ENCODE results near the gene RNFT2.
A peak's percentile ranks its signal among the peaks of the same experiment; 100 is the strongest.

The RNFT2 gene

DNA sequence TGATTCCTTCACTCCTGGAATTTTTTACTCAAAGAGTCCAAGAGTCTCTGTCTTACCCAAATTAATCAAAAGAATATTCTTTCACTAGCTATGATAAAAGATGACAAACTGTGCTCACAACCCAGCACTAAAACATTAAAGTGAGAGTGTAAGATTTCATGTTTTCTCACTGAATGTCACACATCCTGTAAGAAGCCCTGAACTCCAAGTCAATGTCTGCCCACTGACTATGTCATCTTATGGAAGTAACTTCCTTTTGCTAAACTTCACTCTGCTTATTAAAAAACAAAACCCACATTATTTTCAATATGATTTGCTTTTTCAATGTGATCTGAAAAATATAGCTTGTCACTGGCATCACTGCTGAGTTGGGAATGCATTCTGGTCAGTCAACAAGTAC, 15.9 kb upstream of the RNFT2 start:
- TF ChIP-seq, protein P1, sequence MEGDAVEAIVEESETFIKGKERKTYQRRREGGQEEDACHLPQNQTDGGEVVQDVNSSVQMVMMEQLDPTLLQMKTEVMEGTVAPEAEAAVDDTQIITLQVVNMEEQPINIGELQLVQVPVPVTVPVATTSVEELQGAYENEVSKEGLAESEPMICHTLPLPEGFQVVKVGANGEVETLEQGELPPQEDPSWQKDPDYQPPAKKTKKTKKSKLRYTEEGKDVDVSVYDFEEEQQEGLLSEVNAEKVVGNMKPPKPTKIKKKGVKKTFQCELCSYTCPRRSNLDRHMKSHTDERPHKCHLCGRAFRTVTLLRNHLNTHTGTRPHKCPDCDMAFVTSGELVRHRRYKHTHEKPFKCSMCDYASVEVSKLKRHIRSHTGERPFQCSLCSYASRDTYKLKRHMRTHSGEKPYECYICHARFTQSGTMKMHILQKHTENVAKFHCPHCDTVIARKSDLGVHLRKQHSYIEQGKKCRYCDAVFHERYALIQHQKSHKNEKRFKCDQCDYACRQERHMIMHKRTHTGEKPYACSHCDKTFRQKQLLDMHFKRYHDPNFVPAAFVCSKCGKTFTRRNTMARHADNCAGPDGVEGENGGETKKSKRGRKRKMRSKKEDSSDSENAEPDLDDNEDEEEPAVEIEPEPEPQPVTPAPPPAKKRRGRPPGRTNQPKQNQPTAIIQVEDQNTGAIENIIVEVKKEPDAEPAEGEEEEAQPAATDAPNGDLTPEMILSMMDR (IDR thresholded peaks at IDR 0.05; ENCODE audit: unreplicated experiment in 3 of 3): no peak
- no peaks in the 10 kb centered on the region for H3K27me3 Mint-ChIP-seq (ENCODE audit: low read depth)

DNA sequence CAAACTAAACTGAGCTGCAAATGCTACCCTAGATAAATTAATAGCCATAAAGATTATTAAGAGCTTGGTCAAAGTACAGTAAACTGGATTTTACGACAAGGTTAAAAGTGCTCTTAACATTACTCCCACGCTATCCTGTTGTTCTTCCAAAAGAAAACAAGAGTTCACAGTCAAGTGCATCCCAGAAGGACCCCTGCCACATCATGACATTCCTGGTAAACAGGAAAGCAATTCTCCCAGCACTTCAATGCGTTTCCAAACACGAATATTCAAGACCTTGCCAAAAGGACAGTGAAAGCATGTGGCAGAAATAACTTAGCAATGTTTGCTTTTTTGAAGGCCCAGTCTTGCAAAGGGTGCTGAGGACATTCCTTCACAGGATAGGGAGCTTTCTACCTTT, 11.4 kb upstream of the RNFT2 start:
- H3K27me3 Mint-ChIP-seq (ENCODE audit: low read depth): no peaks in the 10 kb centered on the region
- TF ChIP-seq, protein P1 (IDR thresholded peaks at IDR 0.05; ENCODE audit: unreplicated experiment in 3 of 3): no peak
- H3K27ac Mint-ChIP-seq: no peak overlapping the region
- peaks cover 42% of the 10 kb centered on the region for H3K4me1 Mint-ChIP-seq
- H3K9me3 Mint-ChIP-seq: no peaks in the 10 kb centered on the region
- peaks cover 17% of the 10 kb centered on the region for H3K36me3 Mint-ChIP-seq (ENCODE audit: low read depth)
- no peak overlapping the region for H3K4me3 Mint-ChIP-seq

More for the DNA sequence above, 15.9 kb upstream of the RNFT2 start:
- Mint-ChIP-seq H3K9me3 (no peaks in the 10 kb centered on the region), H3K4me3 (no peak overlapping the region), H3K4me1 (peaks cover 63% of the 10 kb centered on the region), H3K27ac (no peak overlapping the region), H3K36me3 (ENCODE audit: low read depth) (peaks cover 18% of the 10 kb centered on the region)

DNA sequence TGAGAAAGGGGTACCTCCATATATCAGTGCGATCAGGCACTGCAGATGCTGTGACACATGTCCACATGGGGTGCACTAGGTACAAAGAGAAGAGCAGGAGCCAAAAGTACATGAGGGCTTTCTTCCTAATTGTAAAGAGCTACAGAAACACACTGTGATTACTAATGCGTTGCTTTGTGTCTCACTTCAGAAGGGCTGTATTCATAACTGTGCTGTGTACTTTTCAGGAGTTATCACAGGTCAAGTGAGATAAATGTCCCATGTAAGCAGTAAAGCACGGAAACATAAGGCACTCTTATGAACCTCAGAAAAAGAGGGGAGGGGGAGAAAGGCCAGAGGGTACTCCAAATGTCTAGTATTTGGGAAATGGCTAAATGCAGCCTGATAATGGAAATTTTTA, 10.9 kb upstream of the RNFT2 start:
- Mint-ChIP-seq H3K4me1 (peaks cover 36% of the 10 kb centered on the region), H3K4me3 (no peak overlapping the region)

DNA sequence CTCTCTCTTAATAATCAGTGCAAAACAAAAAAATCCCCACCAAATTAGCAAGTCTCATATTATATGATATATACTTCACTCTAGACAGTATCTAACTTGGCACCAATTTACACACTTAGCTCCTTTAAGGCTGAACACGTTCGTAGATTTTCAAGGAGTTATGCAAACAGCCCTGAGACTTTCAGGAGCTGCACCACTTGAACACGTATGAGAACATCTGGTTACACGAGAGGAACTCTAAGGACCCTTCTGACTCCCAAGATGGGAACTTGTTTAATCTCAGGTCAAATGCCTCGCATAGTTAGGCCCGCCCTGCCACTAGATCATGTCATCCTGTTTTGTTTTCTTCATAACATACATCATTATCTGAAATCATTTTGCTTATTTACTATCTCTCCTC, 10.2 kb upstream of the RNFT2 start:
- H3K27me3 Mint-ChIP-seq (ENCODE audit: low read depth): no peaks in the 10 kb centered on the region
- peaks cover 8% of the 10 kb centered on the region for H3K36me3 Mint-ChIP-seq (ENCODE audit: low read depth)
- no peaks in the 10 kb centered on the region for H3K9me3 Mint-ChIP-seq
- no peak overlapping the region for H3K4me3 Mint-ChIP-seq
- TF ChIP-seq, protein P1 (IDR thresholded peaks at IDR 0.05; ENCODE audit: unreplicated experiment in 3 of 3): no peak
- no peak overlapping the region for H3K27ac Mint-ChIP-seq
- peaks cover 30% of the 10 kb centered on the region for H3K4me1 Mint-ChIP-seq

More for the DNA sequence above, 10.9 kb upstream of the RNFT2 start:
- Mint-ChIP-seq H3K9me3 (no peaks in the 10 kb centered on the region), H3K27me3 (ENCODE audit: low read depth) (no peaks in the 10 kb centered on the region), H3K36me3 (ENCODE audit: low read depth) (peaks cover 12% of the 10 kb centered on the region), H3K27ac (no peak overlapping the region)
- TF ChIP-seq, protein P1 (IDR thresholded peaks at IDR 0.05; ENCODE audit: unreplicated experiment in 3 of 3): no peak

DNA sequence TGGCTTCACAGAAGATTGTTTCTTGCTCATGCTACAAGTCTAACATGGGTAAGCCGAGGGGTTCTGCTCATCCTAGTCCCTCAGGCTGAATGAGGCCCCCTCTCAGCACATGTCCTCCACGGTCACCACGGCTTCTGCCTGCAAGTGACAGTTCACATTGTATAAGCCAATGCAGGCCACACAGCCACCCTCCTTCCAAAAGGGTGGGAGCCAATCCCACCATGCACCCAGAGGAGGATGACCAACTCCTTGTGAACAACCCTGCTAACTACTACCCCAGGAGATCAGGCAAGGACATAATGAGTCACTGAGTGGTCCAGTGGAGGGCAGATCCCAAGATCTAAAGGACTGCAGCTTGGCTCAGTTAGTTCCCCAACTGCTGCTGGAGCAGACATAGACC, 6.3 kb upstream of the RNFT2 start:
- Mint-ChIP-seq H3K9me3 (no peaks in the 10 kb centered on the region), H3K36me3 (ENCODE audit: low read depth) (peaks cover 24% of the 10 kb centered on the region), H3K27ac (no peak overlapping the region), H3K27me3 (ENCODE audit: low read depth) (no peaks in the 10 kb centered on the region), H3K4me3 (no peak overlapping the region), H3K4me1 (peaks cover 43% of the 10 kb centered on the region)
- TF ChIP-seq, protein P1 (IDR thresholded peaks at IDR 0.05; ENCODE audit: unreplicated experiment in 3 of 3): no peak

DNA sequence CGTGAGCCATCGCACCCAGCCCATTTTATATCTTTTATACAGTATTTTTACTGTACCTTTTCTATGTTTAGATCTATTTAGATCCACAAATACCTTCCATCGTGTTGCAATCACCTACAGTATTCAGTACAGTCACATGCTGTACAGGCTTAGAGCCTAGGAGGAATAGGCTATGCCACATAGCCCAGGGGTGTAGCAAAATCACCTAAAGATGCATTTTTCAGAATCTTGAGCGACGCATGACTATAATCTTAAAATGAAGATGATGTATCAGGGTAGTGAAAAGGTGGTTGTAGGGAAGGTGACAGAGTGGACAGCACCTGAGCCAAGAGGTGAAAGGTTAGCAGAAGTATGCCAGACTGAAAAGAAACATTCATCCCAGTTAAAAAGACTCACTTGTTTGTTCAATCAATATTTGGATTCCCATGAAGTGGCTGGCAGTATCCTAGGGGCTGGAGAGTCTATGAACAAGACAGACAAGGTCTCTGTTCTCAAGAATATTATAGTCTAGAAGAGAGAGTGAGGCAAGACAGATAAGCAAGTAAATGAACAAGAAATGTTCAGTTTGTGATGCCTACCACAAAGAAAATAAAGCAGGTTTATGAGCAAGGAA, 3.9 kb upstream of the RNFT2 start:
- Mint-ChIP-seq H3K4me3 (peak overlapping the region; percentile 76 to 99 (median 78)), H3K4me1 (peaks cover 29% of the 10 kb centered on the region), H3K27me3 (ENCODE audit: low read depth) (no peaks in the 10 kb centered on the region), H3K36me3 (ENCODE audit: low read depth) (peaks cover 21% of the 10 kb centered on the region), H3K9me3 (no peaks in the 10 kb centered on the region), H3K27ac (no peak overlapping the region)
- TF ChIP-seq, protein P1 (IDR thresholded peaks at IDR 0.05; ENCODE audit: unreplicated experiment in 3 of 3): no peak
